Neural crest cell (in vitro differentiated cells): ENCODE measurements around the gene LDLRAD3. TPM values are rescaled to one million over a fixed set of nuclear protein-coding genes. Genes with fewer than 3 reads are reported as not detected.

Experiments used
- DNase-seq: peaks from one replicate; pipeline ENCODE4 v3.0.0; 2021; ENCODE audit warnings: low read depth, mixed read lengths, low spot score
- H3K27ac Mint-ChIP-seq: one replicate; pipeline ENCODE4 v1.8.0; 2021; ENCODE audit warnings: mild to moderate bottlenecking, mixed read lengths; ENCODE audit not compliant: unreplicated experiment
- H3K27me3 Mint-ChIP-seq: 2 replicates; pipeline ENCODE4 v1.8.0; 2021; ENCODE audit warnings: low read depth, mild to moderate bottlenecking, mixed read lengths
- H3K36me3 Mint-ChIP-seq: 2 replicates; pipeline ENCODE4 v1.8.0; 2021; ENCODE audit warnings: low read depth, mild to moderate bottlenecking, mixed read lengths
- H3K4me1 Mint-ChIP-seq: 2 replicates; pipeline ENCODE4 v1.8.0; 2021; ENCODE audit warnings: mixed read lengths
- H3K4me3 Mint-ChIP-seq: one replicate; pipeline ENCODE4 v1.8.0; 2021; ENCODE audit warnings: mild to moderate bottlenecking, mixed read lengths
- H3K9me3 Mint-ChIP-seq: 2 replicates; pipeline ENCODE4 v1.8.0; 2021; ENCODE audit warnings: mixed read lengths
- total RNA-seq: library from RNA; stranded (reverse); gene quantifications from 2 replicates; pipeline ENCODE4 v1.2.1, GENCODE V29; 2021
- TF ChIP-seq, protein P1 (sequence below): fragments of 200-600 bp; sonication (generic); conservative IDR thresholded peaks from 2 replicates; pipeline ENCODE4 v1.5.0; 2021; ENCODE audit warnings: antibody characterized with exemption, mild to moderate bottlenecking

LDLRAD3 gene
- total RNA-seq, 1 donor from 2014 or later: 30.1 TPM

DNA sequence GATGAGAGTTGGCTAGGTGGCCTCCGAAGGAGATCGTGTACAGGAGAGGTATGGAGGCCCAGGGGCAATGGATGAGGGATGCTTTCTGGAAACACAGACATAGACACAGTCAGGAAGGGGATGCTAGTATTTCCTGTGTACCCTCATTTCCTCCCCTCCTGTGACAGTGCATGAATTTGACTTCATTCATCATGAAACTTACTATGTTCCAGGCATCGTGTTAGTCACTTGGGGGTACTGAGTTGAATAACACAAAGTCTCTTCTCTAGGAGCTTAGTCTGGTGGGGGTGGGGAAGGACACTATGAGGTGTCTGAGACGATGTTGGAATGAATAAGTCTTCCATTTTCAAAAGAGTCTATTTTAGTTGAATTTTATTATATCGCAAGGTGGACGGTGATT lies 32.6 kb downstream of the LDLRAD3 start:
- Mint-ChIP-seq H3K4me1 (peaks cover 37% of the 10 kb centered on the region), H3K9me3 (peaks cover 9% of the 10 kb centered on the region), H3K4me3 (no peak overlapping the region), H3K27ac (peak overlapping the region; percentile 69), H3K36me3 (peaks cover 40% of the 10 kb centered on the region), H3K27me3 (no peaks in the 10 kb centered on the region)
- no peak for DNase-seq
- TF ChIP-seq, protein P1, sequence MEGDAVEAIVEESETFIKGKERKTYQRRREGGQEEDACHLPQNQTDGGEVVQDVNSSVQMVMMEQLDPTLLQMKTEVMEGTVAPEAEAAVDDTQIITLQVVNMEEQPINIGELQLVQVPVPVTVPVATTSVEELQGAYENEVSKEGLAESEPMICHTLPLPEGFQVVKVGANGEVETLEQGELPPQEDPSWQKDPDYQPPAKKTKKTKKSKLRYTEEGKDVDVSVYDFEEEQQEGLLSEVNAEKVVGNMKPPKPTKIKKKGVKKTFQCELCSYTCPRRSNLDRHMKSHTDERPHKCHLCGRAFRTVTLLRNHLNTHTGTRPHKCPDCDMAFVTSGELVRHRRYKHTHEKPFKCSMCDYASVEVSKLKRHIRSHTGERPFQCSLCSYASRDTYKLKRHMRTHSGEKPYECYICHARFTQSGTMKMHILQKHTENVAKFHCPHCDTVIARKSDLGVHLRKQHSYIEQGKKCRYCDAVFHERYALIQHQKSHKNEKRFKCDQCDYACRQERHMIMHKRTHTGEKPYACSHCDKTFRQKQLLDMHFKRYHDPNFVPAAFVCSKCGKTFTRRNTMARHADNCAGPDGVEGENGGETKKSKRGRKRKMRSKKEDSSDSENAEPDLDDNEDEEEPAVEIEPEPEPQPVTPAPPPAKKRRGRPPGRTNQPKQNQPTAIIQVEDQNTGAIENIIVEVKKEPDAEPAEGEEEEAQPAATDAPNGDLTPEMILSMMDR: no peak

DNA sequence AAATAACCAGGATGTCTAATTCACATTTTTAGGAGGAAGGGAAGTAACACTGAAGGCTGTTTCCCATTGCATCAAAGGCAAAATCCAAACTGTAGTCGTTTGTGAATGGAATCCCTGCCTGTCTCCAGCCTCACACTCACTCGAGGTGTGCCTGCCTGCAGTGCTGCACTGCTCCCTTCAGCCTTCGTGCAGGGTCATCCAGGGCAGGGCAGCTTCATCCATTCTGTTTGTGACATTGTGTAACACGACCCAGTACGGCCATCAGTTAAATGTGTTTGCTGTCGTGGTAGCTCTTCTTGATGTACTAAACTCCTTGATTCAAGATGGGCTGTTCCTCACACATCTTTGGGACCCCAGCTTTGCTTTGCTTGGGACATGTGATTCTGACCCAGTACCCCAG lies 34.3 kb downstream of the LDLRAD3 start:
- H3K4me1 Mint-ChIP-seq: peaks cover 41% of the 10 kb centered on the region
- H3K27ac Mint-ChIP-seq: peak overlapping the region; percentile 46
- no peak overlapping the region for H3K4me3 Mint-ChIP-seq
- peaks cover 30% of the 10 kb centered on the region for H3K36me3 Mint-ChIP-seq
- TF ChIP-seq, protein P1: no peak
- H3K27me3 Mint-ChIP-seq: no peaks in the 10 kb centered on the region
- DNase-seq: no peak
- peaks cover 9% of the 10 kb centered on the region for H3K9me3 Mint-ChIP-seq

DNA sequence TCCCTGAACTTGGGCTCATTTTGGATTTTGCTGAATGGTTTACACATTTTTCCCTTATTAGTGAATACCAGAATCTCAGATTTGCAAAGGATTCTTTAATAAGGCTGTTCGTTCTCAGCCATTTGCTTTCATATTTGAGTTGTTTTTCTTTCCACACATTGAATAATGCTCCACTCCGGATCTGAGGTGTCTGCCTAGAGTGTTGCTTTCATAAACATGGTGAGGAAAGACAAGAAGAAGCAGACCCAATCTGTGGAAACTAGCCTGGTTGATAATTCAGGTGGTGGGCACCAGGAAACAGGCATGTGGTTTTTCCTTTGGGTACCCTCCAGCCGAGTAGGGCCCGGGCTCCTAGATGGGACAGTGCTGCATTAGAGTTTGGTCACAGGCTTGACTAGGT lies 35.0 kb downstream of the LDLRAD3 start:
- Mint-ChIP-seq H3K4me1 (peaks cover 41% of the 10 kb centered on the region), H3K4me3 (no peak overlapping the region), H3K27me3 (no peaks in the 10 kb centered on the region), H3K27ac (no peak overlapping the region), H3K36me3 (peaks cover 29% of the 10 kb centered on the region), H3K9me3 (peaks cover 6% of the 10 kb centered on the region)
- TF ChIP-seq, protein P1: no peak
- DNase-seq: no peak

DNA sequence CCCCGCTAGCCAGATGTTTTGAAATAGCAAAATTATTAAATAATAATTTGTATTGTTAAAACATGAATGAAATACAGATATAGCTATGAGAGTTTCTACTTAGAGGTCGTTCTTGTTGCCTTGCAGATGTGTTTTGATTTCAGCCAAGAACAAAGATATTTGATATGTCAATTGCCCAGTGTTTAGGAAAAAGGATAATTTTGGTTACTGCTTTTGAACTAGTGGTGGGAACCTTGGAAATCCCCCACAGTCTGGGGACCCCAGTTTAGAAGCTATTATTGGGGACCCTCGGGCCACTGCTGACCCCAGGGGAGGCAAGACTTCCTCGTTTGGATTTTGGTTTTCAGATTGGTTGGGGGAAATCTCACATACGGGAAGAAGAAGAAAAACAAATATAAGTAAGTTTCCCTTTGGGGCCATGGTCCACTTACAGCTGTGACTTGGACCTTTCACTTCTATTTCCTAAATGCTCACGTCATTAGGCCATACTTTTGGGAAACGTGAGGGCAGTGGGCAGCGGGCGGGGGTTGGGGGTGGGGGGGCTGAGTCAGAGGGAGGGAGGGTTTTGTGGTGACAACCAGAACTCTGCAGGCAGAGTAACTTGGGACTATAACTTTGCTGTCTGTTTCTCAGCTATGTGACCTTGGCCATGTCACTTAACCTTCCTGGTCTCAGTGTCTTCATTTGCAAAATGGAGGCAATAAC lies 37.0 kb downstream of the LDLRAD3 start:
- H3K4me3 Mint-ChIP-seq: no peak overlapping the region
- peak overlapping the region; percentile 47 for H3K27ac Mint-ChIP-seq
- H3K36me3 Mint-ChIP-seq: peaks cover 17% of the 10 kb centered on the region
- no peak for DNase-seq
- TF ChIP-seq, protein P1: no peak
- peaks cover 8% of the 10 kb centered on the region for H3K9me3 Mint-ChIP-seq
- H3K27me3 Mint-ChIP-seq: no peaks in the 10 kb centered on the region
- H3K4me1 Mint-ChIP-seq: peaks cover 41% of the 10 kb centered on the region

DNA sequence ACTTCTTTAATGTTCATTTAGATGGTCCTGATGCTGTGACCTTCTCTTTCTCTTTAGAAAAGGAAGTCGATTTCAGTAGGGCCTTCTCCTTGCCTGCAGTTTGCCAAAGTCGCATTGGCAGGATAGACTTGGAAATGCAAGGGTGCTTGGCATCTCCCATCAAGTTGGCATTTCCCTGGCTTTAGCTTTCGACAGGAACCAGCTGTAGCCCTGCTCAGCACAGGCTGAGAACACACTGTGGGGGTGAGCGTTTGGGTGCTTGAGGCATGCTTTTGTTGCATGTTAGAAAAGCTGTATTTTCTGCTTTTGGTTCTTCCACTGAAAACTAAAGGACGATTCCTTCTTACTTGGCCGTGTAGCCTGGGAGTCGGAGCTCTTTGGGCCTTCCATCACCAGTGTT lies 37.7 kb downstream of the LDLRAD3 start:
- TF ChIP-seq, protein P1: no peak
- Mint-ChIP-seq H3K4me1 (peaks cover 41% of the 10 kb centered on the region), H3K36me3 (peaks cover 10% of the 10 kb centered on the region), H3K9me3 (peaks cover 5% of the 10 kb centered on the region), H3K4me3 (no peak overlapping the region), H3K27me3 (no peaks in the 10 kb centered on the region), H3K27ac (no peak overlapping the region)
- no peak for DNase-seq
